HT1080 (cell line): Measurements from ENCODE around the gene JAG2. TPM values are rescaled to one million over a fixed set of nuclear protein-coding genes. Genes with fewer than 3 reads are reported as not detected.

Experiments used
- DNase-seq: peaks from one replicate; pipeline ENCODE4 v3.0.0-alpha.2; 2015; ENCODE audit warnings: low read depth
- total RNA-seq: library from RNA; depleted of rRNA; stranded (reverse); fragments of >200 nt; shearing (Covaris generic); gene quantifications from 2 replicates; pipeline ENCODE4 v1.2.3, GENCODE V29; 2014

The JAG2 gene
- total RNA-seq, 1 experiment from 2014 or later: 0.48 TPM

DNA sequence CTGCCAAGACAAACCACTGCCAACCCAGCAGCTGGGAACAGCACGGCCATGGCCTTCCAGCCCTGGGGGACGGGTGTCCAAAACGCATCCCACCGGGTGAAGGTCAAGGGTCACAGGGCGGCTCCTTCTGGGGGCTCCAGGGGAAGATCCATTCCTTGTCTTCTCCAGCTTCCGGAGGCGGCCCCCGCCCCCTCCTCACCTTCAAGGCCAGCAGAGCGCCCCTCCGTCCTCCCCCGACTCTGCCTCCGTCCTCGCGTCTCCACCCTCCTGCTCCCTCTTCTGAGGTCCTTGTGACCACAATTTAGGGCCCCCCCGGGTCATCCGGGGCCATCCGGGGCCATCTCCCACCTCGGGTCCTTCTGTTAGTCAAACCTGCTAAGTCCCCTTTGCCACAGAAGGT lies 16.4 kb upstream of the JAG2 start:
- DNase-seq: no peak

DNA sequence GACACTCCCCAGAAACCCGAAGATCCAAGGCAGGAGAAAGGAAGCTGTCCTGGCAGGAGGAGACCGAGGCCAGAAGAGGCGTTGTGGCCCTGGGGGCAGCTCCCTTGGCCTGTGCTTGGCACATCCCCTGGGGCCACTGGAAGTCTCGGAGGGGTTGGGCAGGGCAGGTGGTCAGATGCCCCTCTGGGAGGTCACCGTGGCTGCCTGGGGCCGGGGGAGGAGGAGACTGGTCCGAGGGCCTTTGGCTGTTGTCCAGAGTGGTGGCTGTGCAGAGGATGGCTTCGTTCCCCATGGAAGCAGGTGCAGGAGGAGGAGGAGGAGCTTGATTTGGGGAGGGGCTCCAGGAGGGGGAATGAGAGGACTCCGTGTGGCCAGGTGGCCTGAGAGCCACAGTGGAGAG lies 15.9 kb upstream of the JAG2 start:
- DNase-seq: no peak

DNA sequence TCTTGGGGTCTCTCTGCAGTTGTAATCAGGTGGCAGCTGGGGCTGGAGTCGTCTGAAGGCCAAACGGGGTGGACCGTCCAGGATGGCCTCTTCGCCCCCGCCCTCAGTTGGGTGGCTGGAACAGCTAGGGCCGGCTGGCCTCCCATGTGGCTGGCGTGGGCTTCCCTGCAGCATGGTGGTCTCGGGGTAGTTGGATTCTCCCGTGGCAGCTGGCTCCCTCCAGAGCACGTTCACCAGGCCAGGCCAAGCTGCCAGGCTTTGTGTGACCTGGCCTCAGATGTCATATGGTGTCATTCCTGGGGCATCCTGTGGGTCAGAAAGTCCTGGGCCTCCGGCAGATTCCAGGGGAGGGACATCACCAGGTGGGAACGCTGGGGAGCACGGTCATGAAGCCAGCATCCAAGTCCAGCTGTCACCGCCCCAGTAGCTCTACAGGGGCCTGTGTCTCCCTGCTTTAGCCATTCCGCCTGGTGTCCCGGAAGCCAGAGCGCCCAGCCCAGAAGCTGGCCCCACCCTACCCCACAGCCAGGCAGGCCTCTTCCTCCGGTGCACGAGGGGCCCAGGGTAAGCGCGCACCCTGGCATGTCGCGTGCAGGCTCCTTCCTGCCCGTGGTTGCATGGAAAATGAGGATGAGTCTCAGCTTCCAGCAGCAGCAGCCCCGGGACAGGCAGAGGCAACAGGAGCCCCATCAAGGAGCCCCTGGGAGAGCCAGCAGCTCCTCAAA lies 13.9 kb upstream of the JAG2 start:
- DNase-seq: no peak

DNA sequence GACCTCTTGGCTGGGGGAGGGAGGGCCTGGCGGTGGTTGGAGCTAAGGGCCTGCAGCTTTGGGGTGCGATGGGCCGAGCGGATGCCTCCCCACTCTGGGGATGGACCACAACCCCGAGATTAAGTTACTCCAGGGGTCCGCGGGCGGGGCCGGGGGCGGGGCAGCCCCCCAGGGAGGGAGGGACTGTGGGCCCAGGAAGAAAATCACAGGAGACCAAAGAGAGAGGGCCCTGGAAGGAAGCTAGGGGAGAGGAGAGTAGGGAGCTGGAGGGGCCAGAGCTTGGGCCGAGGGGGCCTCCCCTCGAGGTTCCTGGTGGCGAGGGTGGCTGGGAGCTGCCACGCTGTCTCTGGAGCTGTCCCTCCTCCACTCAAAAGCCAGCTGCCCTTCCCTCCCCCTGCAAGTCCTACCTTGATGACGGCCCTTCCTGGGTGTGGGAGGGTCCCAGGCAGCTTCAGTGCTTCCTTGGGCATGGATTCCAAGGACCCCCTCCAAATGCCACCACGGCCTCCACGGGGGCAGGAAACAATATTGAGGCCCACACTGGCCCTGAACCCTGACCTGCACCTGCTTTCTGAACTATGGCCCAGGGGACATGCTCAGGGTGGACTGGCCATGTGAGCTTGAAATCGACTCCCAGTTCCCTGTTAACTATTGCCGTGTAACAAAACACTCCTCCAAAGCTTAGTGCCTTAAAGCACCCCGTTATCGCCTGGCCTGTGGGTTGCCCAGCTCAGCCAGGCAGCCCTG lies 13.1 kb upstream of the JAG2 start:
- DNase-seq: no peak

DNA sequence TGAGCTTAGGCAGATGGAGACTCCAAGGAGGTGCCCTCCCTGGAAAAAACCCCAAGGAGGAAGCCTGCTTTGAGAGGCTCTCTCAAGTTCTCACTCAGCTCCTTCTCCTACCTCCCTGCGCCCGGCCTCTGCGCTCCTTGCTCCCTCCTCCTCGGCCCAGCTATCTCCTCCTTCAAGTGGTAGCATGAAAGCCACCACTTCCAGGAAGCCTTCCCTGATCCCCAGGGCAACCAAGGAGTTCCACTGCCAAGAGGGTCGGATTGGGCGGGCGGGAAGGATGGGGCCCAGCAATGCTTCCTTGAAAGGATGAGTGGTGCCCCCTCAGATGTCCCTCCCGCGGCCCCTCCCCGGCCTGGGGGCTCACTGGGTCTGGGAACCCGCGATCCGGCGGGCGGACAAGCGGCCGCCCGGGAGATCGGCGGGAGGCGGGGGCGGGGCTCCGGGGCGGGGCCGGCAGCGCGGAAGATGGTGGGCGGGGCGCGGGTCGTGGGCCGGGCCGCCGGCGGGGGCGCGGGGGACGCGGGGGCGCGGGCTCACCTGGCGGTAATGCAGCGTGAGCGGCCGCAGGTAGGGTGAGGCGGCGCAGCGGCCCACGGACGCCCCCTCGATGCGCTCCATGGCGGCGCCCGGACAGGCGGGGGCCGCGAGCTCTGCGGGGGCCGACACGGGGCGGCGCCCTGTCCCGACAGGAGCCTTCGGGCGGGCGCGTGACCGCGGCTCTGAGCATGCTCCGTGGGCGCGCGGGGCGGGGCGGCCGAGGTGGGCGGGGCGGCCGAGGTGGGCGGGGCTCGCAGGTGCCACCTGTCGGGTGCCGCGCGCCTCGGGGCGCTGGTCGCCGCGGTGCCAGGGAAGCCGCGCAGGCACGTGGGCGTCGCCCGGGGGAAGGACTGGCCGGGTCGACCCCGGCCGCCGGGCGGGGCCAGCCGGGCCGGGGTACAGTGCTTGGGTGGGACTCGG lies 12.3 kb upstream of the JAG2 start, which contains the start of gene NUDT14:
Gene NUDT14, minus strand, starts transcription at position 721 of the 957 bp plus-strand sequence. Its CDS starts 103 bp downstream, at position 618.
- peak; percentile 39 for DNase-seq

DNA sequence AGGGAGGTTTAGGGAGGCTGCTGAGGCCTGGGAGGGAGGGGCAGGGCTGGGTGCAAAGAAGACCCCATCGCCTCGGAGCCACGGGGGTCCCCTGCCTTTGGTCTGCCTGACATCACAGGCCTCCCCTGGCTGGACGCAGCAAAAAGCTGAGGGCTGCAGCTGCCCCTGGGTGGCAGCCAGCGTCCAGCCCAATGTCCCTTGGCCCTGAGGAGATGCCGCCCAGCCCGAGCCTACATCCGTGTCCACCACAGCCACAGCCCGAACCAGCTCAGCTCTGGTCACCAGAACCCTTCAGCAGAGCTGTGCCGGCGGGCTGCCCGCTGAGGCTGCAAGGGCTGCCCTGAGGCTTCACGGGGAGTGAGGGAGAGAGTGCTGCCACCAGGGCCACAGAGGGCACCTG lies 10.6 kb upstream of the JAG2 start:
- no peak for DNase-seq

DNA sequence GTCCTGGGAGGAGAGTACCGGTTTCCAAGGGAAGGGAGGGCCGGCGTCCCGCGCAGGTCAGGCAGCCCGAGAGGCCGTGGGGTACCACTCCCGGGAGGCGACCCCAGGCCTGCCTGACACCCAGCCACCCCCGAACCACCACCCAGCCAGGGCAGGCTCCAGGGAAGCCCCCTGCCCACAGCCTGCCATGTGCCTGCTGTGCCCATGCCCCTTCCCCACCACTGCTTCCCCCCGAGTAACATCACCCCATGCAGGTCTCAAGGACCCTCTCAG lies 10.2 kb upstream of the JAG2 start:
- no peak for DNase-seq

DNA sequence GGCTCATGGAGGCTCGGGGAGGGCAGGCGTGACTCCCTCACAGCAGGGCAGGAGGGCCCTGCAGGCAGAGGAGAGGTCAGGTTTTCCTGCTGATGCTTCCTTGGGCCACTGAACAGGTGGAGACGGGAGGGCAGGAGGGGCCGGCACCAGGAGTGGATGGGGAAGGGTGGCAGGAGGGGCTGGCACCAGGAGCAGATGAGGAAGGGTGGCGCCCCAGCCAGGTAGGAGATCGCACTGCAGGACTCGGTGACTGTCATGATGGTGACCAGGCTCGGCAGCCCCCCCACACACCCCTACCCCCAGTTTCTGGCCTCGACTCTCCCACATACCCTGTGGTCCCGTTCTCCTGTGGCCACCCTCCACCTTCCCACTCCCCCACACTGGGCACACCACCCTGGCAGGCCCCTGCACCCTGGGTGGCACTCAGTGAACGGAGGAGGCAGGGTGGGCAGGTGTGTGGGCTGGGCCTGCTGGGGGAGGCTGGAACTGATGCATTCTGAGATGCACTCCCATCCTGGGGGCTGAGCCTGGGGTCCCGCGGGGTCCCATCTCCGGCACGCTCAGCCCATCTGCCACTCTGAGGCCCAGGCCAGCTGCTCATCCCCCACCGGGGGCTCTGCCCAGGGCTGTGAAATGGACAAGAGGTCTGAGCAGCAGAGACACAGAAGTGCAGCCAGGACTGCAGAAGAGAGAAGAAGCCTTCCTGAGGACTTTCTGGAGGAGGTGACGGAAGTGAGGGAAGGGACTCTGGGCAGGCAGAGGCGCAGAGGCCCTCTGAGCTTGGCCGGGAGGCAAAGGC lies 9.7 kb upstream of the JAG2 start:
- DNase-seq: no peak

DNA sequence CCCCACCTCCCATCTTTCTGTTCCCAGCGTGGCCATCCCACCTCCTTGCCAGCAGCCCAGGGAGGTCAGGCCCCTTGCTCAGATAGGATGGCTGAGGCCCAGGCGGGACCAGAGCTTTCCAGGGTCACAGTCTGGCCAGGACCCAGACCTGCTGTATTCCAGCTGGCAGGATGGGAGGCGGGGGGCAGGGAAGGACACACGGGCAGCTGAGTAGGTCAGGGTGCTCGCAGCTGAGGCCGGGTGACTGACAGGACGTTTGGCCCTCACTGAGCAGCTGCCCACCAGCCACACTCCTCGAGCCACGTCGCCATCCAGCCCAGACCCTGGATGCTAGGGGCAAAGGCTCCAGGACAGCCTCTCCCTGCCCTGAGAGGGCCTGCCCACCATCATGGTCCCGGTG lies 8.5 kb upstream of the JAG2 start:
- no peak for DNase-seq

DNA sequence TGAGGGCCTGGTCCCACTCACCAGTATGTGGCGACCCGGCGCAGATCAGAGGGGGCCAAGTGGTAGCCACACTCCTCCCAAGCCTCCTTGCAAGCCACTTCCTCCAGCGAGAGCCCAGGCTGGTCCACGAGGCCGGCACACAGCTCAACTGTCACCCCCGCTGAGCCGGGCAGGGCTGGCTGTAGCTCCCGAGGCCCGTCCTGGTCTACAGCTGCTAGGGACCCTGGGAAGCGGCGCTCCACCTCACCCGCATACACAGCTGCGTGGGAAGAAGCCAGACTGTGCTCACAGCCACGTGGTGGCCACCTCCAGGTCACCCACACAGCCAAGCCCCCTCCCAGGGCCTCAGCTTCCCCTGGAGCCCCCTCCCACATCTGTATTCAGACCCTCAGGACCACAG lies 7.9 kb upstream of the JAG2 start:
- no peak for DNase-seq

DNA sequence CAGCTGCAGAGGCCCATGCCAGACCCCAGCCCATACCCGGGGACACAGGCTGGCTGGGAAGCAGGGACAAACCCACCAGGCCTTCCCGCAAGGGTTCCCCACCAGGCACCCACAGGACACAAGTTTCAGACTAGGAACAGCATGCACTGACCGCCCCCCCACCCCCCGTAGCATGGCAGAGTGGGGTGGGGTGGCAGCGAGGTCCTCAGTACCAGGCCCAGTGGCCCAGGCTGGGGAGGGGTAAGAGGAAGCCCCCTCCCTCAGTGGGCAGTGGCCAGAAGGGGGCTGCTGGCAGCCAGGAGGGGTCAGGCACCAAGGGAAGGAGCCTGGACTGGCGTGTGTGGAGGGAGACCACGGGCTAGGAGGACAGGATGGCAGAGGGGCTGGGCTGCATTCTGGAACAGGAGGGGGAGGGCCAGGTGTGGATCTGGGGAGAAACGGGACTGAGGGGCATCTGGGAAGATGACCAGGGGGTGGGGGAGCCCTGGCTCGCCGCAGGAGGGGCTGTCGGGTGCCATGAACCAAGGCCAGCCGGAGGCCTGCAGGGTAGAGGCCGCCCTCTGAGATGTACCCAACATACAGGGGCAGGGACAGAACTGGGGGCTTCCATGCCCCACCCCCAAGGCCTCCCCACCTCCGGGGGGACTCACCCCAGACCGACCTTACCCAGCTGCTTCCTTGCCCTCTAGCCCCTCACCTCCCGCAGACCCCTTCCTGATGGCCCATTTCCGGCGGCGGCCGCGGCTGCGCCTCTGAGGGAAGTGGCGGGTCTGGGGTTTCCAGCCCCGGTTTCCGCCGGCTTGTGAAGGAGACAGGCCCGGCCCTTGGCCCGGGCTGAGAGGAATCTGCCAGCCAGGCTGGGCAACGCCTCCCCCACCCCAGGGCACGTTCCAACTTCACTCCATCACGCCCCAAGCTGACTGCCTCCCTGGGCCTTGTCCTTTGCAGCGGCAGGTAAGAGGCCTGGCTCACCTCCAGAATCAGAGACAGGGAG lies 5.6 kb upstream of the JAG2 start:
- no peak for DNase-seq

DNA sequence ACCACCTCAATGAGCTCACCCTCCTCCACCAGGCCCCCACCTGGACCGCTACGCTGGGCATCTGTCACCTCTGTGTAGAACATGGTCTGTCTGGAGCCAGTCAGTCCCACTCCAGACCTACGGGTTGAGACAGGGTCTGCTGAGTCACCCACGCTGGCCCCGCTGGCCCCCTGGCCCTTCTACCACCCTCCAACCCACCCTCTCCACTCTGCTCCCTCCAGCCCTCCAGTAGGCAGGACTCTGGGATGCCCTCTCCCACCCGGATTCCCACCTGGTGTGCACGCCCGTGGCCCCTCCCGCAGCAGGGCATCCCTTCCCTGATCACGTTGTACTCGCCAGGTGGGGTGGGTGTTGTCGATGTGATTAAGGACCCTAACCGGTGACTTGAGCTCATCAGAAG lies 4.6 kb upstream of the JAG2 start:
- no peak for DNase-seq

DNA sequence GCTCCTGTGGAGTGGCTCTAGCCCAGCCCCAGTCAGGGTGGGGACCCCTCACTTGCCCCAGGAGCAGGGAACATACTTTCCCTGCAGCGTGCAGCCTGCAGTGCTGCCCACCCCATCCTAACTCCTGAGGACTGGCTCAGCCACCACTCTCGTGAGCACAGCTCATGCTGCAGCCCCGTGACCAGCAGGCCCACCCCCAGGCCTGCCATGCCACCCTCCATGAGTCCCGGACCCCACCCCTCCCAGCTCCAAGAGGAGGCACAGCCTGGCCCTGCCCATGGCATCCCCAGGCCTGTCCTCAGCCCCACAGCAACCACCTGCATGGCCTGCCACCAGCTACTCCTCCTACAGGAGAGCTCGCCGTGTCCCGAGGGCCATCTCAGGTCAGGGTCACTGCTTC lies 3.9 kb upstream of the JAG2 start:
- DNase-seq: no peak

DNA sequence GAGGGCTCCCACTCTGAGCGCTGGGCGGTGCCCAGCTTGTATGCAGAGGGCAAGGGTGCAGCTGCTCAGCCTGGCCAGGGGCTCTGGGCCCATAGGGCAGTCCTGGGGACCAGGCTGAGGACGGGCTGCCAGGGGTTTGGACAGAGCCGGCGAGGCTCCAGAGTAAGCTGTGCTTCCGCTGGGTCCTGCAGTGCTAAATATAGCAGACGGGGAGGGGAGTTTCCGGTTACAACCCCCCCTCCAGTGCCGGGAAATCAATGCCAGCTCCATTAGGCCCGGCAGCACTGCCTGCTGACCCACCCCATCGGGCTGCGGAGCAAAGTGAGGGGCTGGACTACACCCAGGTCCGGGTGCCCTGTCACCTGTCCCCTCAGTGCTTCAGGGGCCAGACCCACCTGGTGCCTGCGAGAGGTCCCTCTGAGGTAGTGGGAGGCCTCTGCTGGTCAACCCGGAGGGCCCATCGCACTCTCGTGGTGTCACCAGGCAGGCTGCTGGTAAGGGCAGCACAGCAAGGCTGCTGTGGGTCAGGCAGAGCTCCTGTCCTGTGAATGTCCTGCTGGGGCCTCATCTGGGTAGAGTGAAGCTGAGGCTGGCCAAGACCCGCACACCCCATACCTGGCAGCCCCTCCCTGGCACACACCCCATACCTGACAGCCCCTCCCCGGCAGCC lies 2.6 kb upstream of the JAG2 start:
- no peak for DNase-seq

DNA sequence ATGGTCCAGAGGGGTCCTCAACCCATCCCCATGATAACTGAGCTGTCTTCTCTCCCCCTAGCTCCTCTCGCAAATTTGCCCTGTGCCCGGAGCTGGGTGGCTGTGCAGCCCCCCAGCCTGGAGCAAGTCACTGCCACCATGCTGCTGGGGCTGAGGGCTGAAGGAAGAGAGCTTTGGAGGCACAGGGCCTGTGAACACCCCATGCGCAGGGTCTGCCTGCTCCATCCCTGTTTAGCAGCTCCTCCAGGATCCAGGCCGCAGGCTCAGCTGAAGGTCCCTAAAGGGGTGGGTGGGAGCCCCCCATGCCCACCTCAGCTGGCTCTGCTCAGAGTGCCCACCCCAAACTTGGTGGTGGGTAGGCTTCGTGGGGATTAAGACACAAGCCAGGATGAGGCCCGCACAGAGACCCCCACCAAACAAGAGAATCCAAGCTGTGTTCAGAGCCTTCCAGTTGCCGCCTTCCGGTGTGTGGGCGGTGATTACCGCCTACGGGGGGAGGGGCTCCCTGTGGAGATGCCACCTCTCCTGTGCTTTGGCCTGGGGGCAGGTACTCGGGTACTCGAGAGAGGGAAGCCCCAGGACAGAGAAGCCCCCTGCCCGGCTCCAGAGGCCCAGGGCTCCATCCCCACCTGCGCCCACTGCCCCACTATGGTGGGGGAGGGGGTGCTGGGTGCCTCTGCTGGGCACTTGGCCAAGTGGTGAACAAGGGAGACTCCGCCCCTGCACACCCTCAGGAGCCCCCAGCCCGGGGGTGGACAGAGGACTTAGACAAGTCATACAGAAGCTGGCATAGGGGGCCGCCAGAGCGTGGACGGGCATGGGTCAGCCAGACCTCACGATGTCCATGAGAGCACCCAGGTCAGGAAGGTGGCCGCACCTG lies 1.4 kb upstream of the JAG2 start:
- DNase-seq: no peak

DNA sequence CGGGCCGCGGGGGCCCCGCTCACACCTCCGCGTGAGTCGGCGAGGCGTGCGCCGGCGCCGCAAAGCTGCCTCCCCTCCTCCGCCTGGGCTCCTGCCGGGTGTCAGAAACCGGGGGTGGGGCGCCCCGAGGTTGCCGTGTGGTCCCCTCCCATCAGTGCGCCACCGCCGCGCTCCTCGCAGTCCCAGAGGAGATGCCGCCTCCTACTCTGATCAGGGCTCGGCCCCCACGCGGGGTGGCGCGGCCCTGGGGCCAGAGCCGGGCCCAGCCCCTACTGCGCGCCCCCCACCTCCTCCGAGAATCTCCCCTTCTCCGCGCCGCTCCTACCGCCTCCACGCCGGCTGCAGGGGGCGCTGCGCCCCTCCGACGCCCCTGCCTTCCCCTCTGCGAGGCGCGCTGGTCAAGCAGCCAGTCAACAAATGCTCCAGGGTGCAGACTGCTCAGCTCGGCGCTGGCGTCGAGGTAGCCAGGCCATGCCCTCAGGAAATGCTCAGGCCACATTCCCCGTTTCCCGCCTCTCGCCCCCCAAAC lies 467 bp upstream of the JAG2 start:
- DNase-seq: no peak

DNA sequence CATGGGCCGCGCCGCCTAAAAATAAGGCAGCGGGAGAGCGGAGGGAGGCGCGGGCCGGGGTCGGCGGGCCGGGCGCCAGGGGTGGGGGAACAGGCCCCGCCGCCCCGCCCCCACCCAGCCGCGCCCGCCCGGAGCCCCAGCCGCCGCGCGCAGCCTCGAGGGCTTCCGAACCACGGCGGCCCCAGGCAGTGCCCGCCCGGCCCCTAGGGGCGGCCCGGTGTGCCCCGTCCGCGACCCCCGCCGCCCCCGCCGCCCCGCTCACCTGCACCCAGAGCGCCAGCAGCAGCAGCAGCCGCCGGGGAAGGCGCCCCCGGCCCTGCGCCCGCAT lies 519 bp downstream of the JAG2 start:
- no peak for DNase-seq
